ENCODE data around the gene DDX47.

The DDX47 gene

GRCh38 chr12:12777092-12777491 is 36.1 kb upstream of the DDX47 start:
- H3K4me1 ChIP-seq (ENCODE audit: control insufficient read depth in 1 of 2, insufficient read depth in 1 of 2, low read depth in 1 of 2, low read length in 1 of 2): peaks cover 0 to 6% of the 10 kb centered on the region in 2 experiments
- TF ChIP-seq CTCF (IDR thresholded peaks at IDR 0.05): no peak
- H3K9me3 ChIP-seq: no peaks in the 10 kb centered on the region

GRCh38 chr12:12779007-12779406 is 34.1 kb upstream of the DDX47 start:
- no peak for TF ChIP-seq CTCF (IDR thresholded peaks at IDR 0.05)
- no peak overlapping the region for H3K27ac ChIP-seq
- no peaks in the 10 kb centered on the region for H3K9me3 ChIP-seq
- H3K4me1 ChIP-seq (ENCODE audit: control insufficient read depth in 1 of 2, insufficient read depth in 1 of 2, low read depth in 1 of 2, low read length in 1 of 2): peaks cover 0 to 6% of the 10 kb centered on the region in 2 experiments
- no peak overlapping the region for H3K4me3 ChIP-seq (ENCODE audit: low read depth in 1 of 2, low read length in 1 of 2)
- H3K36me3 ChIP-seq: no peaks in the 10 kb centered on the region
- no peaks in the 10 kb centered on the region for H3K27me3 ChIP-seq

More at GRCh38 chr12:12777092-12777491, 36.1 kb upstream of the DDX47 start:
- Histone ChIP-seq H3K36me3 (no peaks in the 10 kb centered on the region), H3K27me3 (no peaks in the 10 kb centered on the region), H3K27ac (no peak overlapping the region), H3K4me3 (ENCODE audit: low read depth in 1 of 2, low read length in 1 of 2) (no peak overlapping the region)

GRCh38 chr12:12779529-12779928 is 33.6 kb upstream of the DDX47 start:
- Histone ChIP-seq H3K27me3 (no peaks in the 10 kb centered on the region), H3K9me3 (no peaks in the 10 kb centered on the region), H3K4me1 (ENCODE audit: control insufficient read depth in 1 of 2, insufficient read depth in 1 of 2, low read depth in 1 of 2, low read length in 1 of 2) (peaks cover 0 to 6% of the 10 kb centered on the region in 2 experiments), H3K27ac (no peak overlapping the region), H3K4me3 (ENCODE audit: low read depth in 1 of 2, low read length in 1 of 2) (no peak overlapping the region), H3K36me3 (no peaks in the 10 kb centered on the region)
- TF ChIP-seq CTCF (IDR thresholded peaks at IDR 0.05): no peak

- Histone ChIP-seq H3K27ac (no peak overlapping the region), H3K9me3 (no peaks in the 10 kb centered on the region), H3K27me3 (no peaks in the 10 kb centered on the region), H3K36me3 (no peaks in the 10 kb centered on the region), H3K4me3 (ENCODE audit: low read depth in 1 of 2, low read length in 1 of 2) (no peak overlapping the region), H3K4me1 (ENCODE audit: control insufficient read depth in 1 of 2, insufficient read depth in 1 of 2, low read depth in 1 of 2, low read length in 1 of 2) (peaks cover 8 to 13% of the 10 kb centered on the region in 2 experiments)
- no peak for TF ChIP-seq CTCF (IDR thresholded peaks at IDR 0.05)
These were observed 29.0 kb upstream of the DDX47 start for GRCh38 chr12:12784116-12784515.

GRCh38 chr12:12784911-12785814 is 28.0 kb upstream of the DDX47 start, which contains the start of gene APOLD1:
Gene APOLD1 (plus strand): TSS chr12:12785659. CDS start chr12:12785692, 33 bp downstream.
- Histone ChIP-seq H3K36me3 (no peaks in the 10 kb centered on the region), H3K9me3 (no peaks in the 10 kb centered on the region), H3K4me1 (ENCODE audit: control insufficient read depth in 1 of 2, insufficient read depth in 1 of 2, low read depth in 1 of 2, low read length in 1 of 2) (peaks cover 8 to 13% of the 10 kb centered on the region in 2 experiments), H3K4me3 (ENCODE audit: low read depth in 1 of 2, low read length in 1 of 2) (peak within 1 kb of the TSS; percentile 71 to 76), H3K27me3 (no peaks in the 10 kb centered on the region), H3K27ac (no peak within 1 kb of the TSS)
- no peak for TF ChIP-seq CTCF (IDR thresholded peaks at IDR 0.05)

All from neutrophil (primary cell).